ENCODE measurements around the gene GLI3.

GLI3 gene

DNA sequence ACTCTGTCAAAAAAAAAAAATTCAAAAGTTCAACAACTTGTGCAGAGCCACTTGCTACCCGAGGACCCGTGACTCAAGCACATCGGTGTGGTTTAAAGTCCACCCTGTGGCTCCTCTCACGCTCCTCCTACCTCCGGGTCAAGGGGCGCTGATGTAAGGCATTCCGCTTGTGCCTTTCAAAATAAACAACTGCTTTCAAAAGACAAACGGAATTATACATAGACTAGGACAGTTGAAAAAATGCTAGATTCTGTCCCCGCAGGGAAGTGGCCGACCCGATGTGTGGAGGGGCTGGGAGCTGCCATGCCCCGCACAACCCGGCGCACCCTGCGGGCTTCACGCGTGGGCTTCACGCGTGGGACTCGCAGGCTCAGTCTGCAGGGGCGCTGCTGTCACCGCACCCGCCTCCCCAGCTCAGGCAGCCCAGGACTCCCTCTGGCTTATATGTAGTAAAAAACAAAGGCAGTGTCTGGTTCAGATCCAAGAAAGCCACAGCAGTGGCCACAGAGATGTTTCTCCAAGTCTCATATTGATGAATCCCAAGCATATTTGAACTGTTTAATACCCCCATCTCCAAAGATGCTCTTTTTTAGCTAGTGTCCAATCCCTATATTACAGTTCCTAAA is 294.4 kb downstream of the GLI3 start:
- TF ChIP-seq, protein P1, sequence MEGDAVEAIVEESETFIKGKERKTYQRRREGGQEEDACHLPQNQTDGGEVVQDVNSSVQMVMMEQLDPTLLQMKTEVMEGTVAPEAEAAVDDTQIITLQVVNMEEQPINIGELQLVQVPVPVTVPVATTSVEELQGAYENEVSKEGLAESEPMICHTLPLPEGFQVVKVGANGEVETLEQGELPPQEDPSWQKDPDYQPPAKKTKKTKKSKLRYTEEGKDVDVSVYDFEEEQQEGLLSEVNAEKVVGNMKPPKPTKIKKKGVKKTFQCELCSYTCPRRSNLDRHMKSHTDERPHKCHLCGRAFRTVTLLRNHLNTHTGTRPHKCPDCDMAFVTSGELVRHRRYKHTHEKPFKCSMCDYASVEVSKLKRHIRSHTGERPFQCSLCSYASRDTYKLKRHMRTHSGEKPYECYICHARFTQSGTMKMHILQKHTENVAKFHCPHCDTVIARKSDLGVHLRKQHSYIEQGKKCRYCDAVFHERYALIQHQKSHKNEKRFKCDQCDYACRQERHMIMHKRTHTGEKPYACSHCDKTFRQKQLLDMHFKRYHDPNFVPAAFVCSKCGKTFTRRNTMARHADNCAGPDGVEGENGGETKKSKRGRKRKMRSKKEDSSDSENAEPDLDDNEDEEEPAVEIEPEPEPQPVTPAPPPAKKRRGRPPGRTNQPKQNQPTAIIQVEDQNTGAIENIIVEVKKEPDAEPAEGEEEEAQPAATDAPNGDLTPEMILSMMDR (IDR thresholded peaks at IDR 0.05), result no peak
- Mint-ChIP-seq H3K9me3 (peaks cover 3% of the 10 kb centered on the region), H3K4me3 (peak overlapping the region; percentile 77), H3K27ac (no peak overlapping the region), H3K36me3 (ENCODE audit: low read depth) (no peaks in the 10 kb centered on the region), H3K4me1 (peaks cover 25% of the 10 kb centered on the region), H3K27me3 (ENCODE audit: low read depth, poor library complexity) (peaks cover 24% of the 10 kb centered on the region)
- peak; percentile 20 for DNase-seq

DNA sequence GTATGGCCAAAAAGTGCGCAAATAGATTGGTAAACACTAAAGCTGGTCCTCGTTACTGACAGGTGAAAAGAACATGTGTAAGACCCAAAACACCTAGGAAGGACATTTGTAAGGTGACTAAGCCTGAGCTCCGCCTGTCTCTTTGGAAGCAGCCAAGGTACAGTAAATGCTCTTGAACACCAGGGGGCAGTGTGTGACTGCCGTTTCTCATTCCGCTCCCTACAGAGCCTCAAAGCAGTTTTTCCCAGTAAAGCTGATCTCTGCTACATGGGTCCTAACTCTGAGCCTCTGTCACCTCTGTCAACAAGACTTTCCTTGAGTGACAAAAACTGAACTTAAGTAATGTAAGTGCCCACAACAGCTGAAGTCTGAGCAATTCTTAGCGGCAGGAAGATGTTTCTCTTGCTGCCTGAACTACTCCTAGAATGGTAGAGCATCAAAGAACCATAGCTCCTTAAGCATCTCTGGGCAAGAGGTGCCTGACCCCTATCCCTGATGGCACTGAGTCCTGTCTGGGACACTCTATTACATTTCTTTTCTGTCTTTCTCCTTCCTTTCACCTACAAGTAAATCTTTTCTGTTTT is 296.2 kb downstream of the GLI3 start:
- peaks cover 3% of the 10 kb centered on the region for H3K9me3 Mint-ChIP-seq
- DNase-seq, result peak; percentile 64
- peaks cover 25% of the 10 kb centered on the region for H3K4me1 Mint-ChIP-seq
- peaks cover 28% of the 10 kb centered on the region for H3K27me3 Mint-ChIP-seq (ENCODE audit: low read depth, poor library complexity)
- no peaks in the 10 kb centered on the region for H3K36me3 Mint-ChIP-seq (ENCODE audit: low read depth)
- H3K27ac Mint-ChIP-seq, result no peak overlapping the region
- TF ChIP-seq, protein P1 (IDR thresholded peaks at IDR 0.05), result peak; percentile 87
- no peak overlapping the region for H3K4me3 Mint-ChIP-seq

DNA sequence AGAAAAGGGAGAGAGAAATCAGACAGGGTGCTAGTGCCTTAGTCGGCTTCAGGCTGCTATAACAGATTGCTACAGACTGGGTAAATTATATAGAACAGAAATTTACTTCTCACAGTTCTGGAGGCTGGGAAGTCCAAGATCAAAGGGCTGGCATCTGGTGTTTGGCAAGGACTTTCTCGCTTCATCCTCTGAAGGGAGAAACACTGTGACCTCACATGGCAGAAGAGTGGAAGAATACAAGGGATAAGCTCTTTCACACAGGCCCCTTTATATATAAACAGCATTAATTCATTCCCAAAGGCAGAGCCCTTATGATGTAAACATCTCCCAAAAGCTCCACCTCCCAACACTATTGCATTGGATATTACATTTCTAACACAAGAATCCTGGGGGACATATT is 298.6 kb downstream of the GLI3 start:
- DNase-seq, result no peak
- no peak overlapping the region for H3K4me3 Mint-ChIP-seq
- TF ChIP-seq, protein P1 (IDR thresholded peaks at IDR 0.05), result no peak
- H3K27me3 Mint-ChIP-seq (ENCODE audit: low read depth, poor library complexity), result peaks cover 26% of the 10 kb centered on the region
- H3K36me3 Mint-ChIP-seq (ENCODE audit: low read depth), result no peaks in the 10 kb centered on the region
- H3K27ac Mint-ChIP-seq, result no peak overlapping the region
- peaks cover 19% of the 10 kb centered on the region for H3K4me1 Mint-ChIP-seq
- peaks cover 3% of the 10 kb centered on the region for H3K9me3 Mint-ChIP-seq

DNA sequence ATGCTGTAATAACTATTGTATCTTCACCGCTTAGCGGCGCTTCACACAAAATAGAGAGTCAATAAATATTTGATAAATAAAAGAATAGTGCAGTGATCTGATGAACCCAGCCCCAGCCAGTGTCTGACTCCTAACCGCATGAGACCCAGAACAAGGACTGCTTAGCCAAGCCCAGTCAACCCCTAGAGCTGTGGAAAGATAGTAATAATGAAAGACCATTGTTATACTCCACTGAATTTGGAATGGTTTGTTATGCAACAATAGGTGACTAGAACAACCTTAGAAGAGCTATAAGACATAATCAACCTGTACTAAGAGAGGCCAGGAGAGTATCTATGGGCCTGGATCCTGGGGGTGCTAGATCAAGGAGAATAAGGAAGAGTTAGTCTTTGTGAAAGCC is 303.6 kb downstream of the GLI3 start:
- H3K36me3 Mint-ChIP-seq (ENCODE audit: low read depth), result no peaks in the 10 kb centered on the region
- no peak overlapping the region for H3K4me3 Mint-ChIP-seq
- TF ChIP-seq, protein P1 (IDR thresholded peaks at IDR 0.05), result no peak
- H3K27ac Mint-ChIP-seq, result no peak overlapping the region
- DNase-seq, result no peak
- peaks cover 5% of the 10 kb centered on the region for H3K4me1 Mint-ChIP-seq
- peaks cover 7% of the 10 kb centered on the region for H3K9me3 Mint-ChIP-seq
- H3K27me3 Mint-ChIP-seq (ENCODE audit: low read depth, poor library complexity), result peaks cover 7% of the 10 kb centered on the region

DNA sequence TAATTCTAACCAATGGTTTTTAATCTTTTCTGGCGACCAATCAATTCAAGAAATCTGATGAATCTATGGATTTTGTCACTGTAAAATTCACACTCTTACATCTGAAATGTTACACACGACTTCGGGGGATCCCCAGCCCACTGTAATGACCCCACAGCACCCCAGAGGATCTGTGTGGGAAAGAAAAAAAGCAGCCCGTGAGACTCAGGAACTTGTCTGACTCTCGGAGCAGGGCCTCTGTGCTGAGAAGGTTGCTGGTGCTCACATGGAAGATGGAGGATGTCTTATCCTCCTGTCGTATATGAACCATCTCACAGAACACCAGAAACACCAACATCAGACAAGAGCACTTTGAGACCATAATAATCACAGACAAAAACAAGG is 305.8 kb downstream of the GLI3 start:
- TF ChIP-seq, protein P1 (IDR thresholded peaks at IDR 0.05), result no peak
- Mint-ChIP-seq H3K4me1 (peaks cover 14% of the 10 kb centered on the region), H3K27me3 (ENCODE audit: low read depth, poor library complexity) (peaks cover 2% of the 10 kb centered on the region), H3K9me3 (peaks cover 4% of the 10 kb centered on the region), H3K4me3 (no peak overlapping the region), H3K36me3 (ENCODE audit: low read depth) (no peaks in the 10 kb centered on the region), H3K27ac (no peak overlapping the region)
- no peak for DNase-seq
